IPS-NIHi7 (cell line): ENCODE measurements around the gene MT1H.
"Not testable (repeated sequence)": the region's sequence is repeated elsewhere in the genome, so short reads cannot be mapped to it uniquely, and the experiment has no call there.

Experiments used
- DNase-seq: peaks from one replicate; pipeline ENCODE4 v3.0.0; 2012; ENCODE audit warnings: mixed read lengths; ENCODE audit errors: extremely low spot score

The MT1H gene

DNA sequence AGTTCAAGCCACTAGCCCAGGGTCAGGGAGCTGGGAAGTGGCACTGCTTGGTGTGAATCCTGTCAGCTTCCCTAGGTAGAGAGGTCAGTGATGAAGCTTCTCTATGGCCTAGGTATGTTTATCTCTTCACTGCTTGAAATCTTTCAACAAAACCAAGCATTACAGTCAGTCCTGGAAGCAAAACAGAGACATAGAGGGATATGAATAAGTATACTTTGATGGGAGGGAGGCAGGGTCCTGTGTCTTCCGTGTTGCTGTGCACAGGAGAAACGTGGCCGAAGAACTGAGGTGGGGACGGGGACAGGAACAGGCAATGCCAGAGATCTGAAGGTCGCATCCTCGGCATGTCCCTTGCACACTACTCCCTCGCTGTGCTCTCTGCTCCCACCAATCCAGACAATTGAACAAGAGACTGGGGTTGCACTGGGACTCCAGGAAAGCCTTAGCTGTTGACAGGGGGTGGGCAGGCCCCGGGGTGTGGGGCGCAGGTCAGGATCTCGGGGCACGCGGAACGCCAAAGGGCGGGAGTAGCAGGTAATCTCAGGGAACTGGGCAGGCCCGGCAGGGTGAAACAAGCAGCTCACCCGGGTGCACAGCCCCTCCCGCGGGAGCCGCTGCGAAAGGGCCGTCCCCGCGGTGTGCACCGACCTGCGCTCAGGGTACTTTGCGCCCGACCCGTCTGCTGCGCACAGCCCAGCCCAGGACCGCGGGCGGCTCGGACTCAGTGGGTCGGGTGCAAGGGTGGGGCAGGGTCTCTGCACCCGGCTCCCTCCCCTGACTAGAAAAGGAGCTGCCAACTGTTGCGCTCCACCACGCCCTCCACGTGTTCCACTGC lies at the start of gene MT1H:
Gene MT1H, plus strand, starts transcription at position 810 of the 835 bp plus-strand sequence. CDS start 71 bp downstream, outside the sequence.
- DNase-seq, result no peak

DNA sequence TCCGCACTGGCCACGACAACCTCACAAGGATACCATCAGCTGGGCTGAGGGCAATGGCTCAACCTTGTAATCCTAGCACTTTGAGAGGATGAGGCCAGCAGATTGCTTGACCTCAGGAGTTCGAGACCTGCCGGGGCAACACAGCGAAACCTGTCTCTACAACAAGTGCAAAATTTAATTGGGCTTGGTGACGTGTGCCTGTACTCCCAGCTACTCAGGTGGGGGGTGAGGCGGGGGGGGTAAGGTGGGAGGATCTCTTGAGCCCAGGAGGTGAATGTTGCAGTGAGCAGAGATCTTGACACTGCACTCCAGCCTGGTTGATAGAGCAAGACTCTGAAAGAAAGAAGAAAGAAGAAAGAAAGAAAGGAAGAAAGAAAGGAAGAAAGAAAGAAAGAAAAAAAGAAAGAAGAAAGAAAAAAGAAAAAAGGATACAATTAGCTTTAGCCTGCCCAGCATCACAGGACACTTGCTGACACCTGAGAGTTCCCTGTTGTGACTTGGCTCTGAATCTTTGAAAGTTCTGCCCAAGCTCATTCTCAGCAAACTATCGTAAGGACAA lies 49.2 kb upstream of the MT1H start:
- no peak for DNase-seq

GRCh38 chr16:56621665-56622445 lies 47.8 kb upstream of the MT1H start:
- not testable (repeated sequence) for DNase-seq

DNA sequence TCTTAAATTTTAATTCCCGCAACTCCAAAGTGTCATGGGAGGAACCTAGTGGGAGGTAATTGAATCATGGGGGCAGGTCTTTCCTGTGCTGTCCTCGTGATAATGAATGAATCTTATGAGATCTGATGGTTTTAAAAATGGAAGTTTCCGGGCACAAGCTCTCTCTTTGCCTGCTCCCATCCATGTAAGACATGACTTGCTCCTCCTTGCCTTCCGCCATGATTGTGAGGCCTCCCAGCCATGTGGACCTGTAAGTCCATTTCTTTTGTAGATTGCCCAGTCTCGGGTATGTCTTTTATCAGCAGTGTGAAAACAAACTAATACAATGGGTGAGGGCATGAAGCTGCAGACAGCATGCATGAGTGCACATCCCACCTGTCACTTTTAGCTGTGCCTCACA lies 46.4 kb upstream of the MT1H start:
- not testable (repeated sequence) for DNase-seq

DNA sequence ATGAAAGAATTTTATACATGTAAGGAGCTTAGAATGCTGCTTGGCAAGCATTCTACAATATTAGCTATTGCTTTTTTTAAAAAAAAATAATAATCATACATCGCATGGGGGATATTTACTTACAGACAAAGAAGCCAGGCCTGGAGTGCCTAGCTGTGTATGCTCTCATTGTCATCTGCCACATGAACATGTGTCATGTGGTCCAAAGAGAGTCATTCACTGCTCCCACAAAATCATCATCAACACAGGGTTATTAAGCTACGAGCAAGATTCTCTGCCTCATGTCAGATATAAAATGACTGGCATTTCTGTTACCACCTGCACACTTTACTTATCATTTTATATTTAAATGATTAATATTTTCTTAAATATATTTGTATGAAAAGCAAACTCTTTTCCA lies 46.0 kb upstream of the MT1H start:
- no peak for DNase-seq

GRCh38 chr16:56625140-56625942 lies 44.3 kb upstream of the MT1H start, which contains the start of gene MT1E:
MT1E (plus strand) TSS chr16:56625781; CDS start chr16:56625852, 71 bp downstream.
- DNase-seq, result peak; percentile 73

DNA sequence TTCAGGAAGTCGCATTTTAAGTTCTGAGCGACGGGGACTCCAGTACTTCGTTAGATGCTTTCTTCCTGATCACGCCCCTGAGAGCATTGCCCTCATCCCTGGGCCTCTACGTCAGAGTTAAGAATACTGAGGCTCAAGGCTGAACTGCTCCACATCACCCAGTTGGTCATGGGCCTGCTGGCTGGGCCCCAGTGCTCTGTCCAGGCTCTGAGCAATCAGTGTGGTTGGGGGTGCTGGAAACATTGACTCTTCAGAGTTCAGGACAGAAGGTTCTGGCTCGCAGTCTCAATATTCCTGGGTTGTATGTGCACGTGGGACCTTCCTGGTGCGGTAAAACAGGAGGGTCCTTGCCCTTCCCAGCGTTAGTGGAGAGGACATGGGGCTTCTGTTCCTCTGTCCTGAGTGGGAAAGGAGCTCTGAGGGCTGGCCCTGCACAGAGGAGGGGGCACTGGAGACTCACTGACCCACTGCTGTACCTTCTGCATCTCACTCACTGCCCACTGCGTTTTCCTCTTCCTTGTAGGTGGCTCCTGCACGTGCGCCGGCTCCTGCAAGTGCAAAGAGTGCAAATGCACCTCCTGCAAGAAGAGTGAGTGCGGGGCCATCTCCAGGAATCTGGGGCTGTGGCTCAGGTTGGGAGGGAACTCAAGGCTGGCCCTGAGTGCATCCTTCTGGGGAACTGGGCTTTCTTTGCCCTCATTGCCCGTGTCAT lies 43.5 kb upstream of the MT1H start:
- no peak for DNase-seq

DNA sequence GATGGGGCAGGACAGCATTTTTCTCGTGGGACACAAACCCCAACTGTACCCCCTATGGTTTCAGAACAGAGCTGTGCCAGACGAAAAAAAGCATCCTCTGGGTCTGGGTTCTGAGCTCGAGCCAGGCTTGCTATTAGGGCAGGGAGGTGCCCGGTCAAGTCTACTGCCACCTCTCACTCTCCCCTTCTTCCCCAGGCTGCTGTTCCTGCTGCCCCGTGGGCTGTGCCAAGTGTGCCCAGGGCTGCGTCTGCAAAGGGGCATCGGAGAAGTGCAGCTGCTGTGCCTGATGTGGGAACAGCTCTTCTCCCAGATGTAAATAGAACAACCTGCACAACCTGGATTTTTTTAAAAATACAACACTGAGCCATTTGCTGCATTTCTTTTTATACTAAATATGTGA lies 42.9 kb upstream of the MT1H start:
- no peak for DNase-seq

DNA sequence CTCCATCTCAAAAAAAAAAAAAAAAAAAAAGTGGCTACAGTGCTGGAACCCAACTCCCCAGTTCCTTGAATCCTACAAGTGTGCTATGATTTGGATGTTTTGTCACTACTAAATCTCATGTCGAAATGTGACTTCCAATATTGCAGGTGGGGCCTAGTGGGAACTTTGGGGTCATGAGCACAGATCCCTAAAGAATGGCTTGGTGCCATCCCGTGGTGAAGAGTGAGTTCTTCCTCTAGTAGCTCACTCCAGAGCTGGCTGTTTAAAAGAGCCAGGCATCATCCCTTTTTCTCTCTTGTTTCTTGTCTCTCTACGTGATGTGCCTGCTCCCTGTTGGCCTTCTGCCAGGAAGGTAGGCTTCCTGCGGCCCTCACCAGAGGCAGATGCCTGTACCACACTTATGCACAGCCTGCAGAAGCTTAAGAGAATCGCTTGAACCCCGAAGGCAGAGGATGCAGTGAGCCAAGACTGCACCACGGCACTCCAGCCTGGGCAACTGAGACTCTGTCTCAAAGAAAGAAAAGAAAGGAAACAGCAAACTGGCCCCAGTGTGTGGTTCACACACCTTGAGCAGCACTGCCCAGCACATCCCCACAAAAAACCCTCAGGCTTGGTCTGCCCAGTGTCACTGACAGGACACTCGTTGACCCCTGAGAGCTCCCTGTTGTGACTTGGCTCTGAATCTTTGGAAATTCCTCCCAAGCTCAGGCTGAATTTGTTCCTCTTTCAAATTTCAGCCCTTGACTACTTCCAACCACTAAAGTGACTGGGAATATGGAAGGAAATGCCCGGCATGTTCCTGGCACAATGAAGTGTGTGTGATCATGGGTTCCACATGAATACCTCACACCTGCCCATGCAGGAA lies 40.9 kb upstream of the MT1H start:
- no peak for DNase-seq

GRCh38 chr16:56629531-56629930 lies 40.1 kb upstream of the MT1H start:
- DNase-seq, result no peak

- no peak for DNase-seq
These were observed 39.5 kb upstream of the MT1H start for GRCh38 chr16:56630134-56630533.

- no peak for DNase-seq
These were observed 38.4 kb upstream of the MT1H start for GRCh38 chr16:56631197-56631596.

DNA sequence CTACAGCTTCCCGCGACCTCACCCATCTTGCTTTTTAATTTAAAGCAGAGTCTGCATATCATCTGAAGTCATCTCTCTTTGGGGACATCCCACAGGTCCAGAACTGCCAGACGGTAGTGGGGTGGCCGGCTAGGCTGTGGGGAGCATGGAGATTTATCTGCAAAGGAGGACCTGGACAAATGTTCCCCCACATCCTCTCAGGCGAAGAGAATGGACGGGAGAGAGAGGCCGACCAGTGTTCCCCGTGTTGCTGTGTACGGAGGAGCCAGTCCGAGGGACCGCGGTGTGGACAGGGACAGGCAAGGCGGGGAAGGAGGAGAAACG lies 37.8 kb upstream of the MT1H start:
- no peak for DNase-seq

GRCh38 chr16:56632156-56632847 lies 37.3 kb upstream of the MT1H start, which contains the start of gene MT1M:
MT1M (plus strand) TSS chr16:56632659; CDS start chr16:56632732, 73 bp downstream.
- DNase-seq, result no peak

DNA sequence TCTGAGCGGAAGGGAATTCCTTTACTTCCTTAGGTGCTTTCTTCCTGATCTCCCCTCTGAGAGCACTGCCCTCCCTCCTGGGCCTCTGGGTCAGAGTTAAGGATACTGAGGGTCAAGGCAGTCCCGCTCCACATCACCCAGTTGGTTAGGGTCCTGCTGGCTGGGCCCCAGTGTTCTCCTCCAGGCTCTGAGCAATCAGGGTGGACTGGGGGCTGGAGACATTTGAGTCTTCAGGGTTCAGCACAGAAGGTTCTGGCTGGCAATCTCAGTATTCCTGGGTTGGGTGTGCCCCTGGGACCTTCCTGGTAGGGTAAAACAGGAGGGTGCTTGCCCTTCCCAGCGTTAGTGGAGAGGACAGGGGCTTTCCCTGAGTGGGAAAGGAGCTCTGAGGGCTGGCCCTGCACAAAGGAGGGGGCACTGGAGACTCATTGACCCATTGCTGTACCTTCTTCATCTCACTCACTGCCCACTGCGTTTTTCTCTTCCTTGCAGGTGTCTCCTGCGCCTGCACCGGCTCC lies 36.7 kb upstream of the MT1H start:
- no peak for DNase-seq

DNA sequence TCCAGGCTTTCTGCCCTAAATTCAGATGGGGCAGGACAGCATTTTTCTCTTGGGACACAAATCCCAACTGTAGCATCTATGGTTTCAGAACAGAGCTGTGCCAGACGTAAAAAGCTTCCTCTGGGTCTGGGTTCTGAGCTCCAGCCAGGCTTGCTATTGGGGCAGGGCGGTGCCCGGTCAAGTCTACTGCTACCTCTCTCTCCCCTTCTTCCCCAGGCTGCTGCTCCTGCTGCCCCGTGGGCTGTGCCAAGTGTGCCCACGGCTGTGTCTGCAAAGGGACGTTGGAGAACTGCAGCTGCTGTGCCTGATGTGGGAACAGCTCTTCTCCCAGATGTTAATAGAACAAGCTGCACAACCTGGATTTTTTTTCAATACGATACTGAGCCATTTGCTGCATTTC lies 36.1 kb upstream of the MT1H start:
- no peak for DNase-seq

- no peak for DNase-seq
These were observed 34.7 kb upstream of the MT1H start for GRCh38 chr16:56634715-56635440.

DNA sequence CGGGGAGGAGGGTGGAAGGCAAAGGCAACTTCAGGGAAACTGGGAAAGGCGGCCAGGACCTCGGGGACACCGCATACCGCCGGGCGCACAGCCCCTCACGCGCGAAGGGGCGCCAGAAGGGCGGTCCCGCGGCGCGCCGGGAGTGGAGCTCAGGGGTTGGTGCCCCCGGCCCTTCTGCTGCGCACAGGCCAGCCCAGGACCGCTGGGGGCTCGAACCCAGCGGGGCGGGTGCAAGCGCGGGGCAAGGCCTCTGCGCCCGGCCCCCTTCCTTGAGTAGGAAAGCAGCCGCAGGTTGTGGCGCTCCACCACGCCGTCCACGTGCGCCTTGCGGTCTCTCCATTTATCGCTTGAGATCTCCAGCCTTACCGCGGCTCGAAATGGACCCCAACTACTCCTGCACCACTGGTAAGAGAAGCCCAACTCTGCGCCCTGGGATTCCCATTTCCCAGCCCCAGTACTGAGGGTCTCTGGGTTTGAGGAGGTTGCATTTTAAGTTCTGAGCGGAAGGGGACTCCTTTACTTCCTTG lies 34.1 kb upstream of the MT1H start:
- DNase-seq, result no peak
